IMR-90 (cell line): ENCODE data around the gene TUSC2. TPM values are rescaled to one million over a fixed set of nuclear protein-coding genes. Genes with fewer than 3 reads are reported as not detected.

Experiments
- ATAC-seq: fragments of 200-7000 bp; cut with Tn5 transposase; 2 replicates; pipeline ENCODE4 v1.9.1; 2020; ENCODE audit warnings: low read depth, mild to moderate bottlenecking, moderate library complexity
- BruUV-seq: library from RNA; stranded (reverse); fragments of 400-500 nt; replicated peaks from 2 replicates; lab custom pipeline; 2021; lab: Mats Ljungman, UMichigan
- CTCF ChIA-PET: fragments of 300-600 bp; formaldehyde crosslinking; extraction: SDS; loops from one replicate; lab custom pipeline; 2021; ENCODE audit warnings: antibody characterized with exemption; lab: Yijun Ruan, JAX
- POLR2A ChIA-PET: fragments of 300-600 bp; sonication (Branson Sonifier 250); formaldehyde crosslinking; loops from one replicate; lab custom pipeline; 2022; ENCODE audit warnings: antibody characterized with exemption; ENCODE audit not compliant: unreplicated experiment; lab: Charles Lee
- DNase-seq: peaks from one replicate; pipeline ENCODE4 v3.0.0; 2013
- H2AFZ ChIP-seq: replicated peaks from 2 replicates; pipeline ENCODE3; 2013; ENCODE audit warnings: low read length, mild to moderate bottlenecking; ENCODE audit not compliant: poor library complexity
- H2AK5ac ChIP-seq: 2 replicates; pipeline ENCODE4 v1.6.1; 2013; ENCODE audit warnings: low read depth, low read length, inconsistent platforms
- H2AK9ac ChIP-seq: replicated peaks from 2 replicates; pipeline ENCODE3; 2013; ENCODE audit warnings: mild to moderate bottlenecking, low read depth, low read length, moderate library complexity; ENCODE audit not compliant: poor library complexity
- H2BK120ac ChIP-seq: 2 replicates; pipeline ENCODE4 v1.6.1; 2013; ENCODE audit warnings: low read depth, low read length, inconsistent platforms
- H2BK15ac ChIP-seq: 3 replicates; pipeline ENCODE4 v1.6.1; 2013; ENCODE audit warnings: low read depth, low read length, inconsistent platforms
- H2BK20ac ChIP-seq: 2 replicates; pipeline ENCODE4 v1.6.1; 2013; ENCODE audit warnings: low read depth, mild to moderate bottlenecking, inconsistent platforms, low read length, moderate library complexity
- H2BK5ac ChIP-seq: 2 replicates; pipeline ENCODE4 v1.6.1; 2013; ENCODE audit warnings: mild to moderate bottlenecking, low read depth, low read length, inconsistent platforms; ENCODE audit not compliant: poor library complexity, severe bottlenecking
- H3K14ac ChIP-seq: replicated peaks from 2 replicates; pipeline ENCODE4 v1.6.1; 2013; ENCODE audit warnings: low read depth, low read length, inconsistent platforms
- H3K18ac ChIP-seq: 2 replicates; pipeline ENCODE4 v1.6.1; 2013; ENCODE audit warnings: low read depth, low read length, control low read depth
- H3K23ac ChIP-seq: 2 replicates; pipeline ENCODE4 v1.6.1; 2013; ENCODE audit warnings: low read depth, low read length, inconsistent platforms
- H3K27ac ChIP-seq: 2 replicates; pipeline ENCODE4 v1.5.1; 2013; ENCODE audit warnings: mild to moderate bottlenecking, control low read depth, low read length; ENCODE audit not compliant: insufficient read depth
- H3K27me3 ChIP-seq: 2 replicates; pipeline ENCODE4 v1.6.1; 2013; ENCODE audit warnings: low read length; ENCODE audit not compliant: control insufficient read depth, insufficient read depth
- H3K36me3 ChIP-seq: 2 replicates; pipeline ENCODE4 v1.6.1; 2013; ENCODE audit warnings: low read length, mixed read lengths; ENCODE audit not compliant: control insufficient read depth, insufficient read depth
- H3K4ac ChIP-seq: 2 replicates; pipeline ENCODE4 v1.6.1; 2013; ENCODE audit warnings: low read depth, low read length, inconsistent platforms
- H3K4me1 ChIP-seq: 2 replicates; pipeline ENCODE4 v1.6.1; 2013; ENCODE audit warnings: low read length, mixed read lengths; ENCODE audit not compliant: control insufficient read depth, insufficient read depth
- H3K4me2 ChIP-seq: 2 replicates; pipeline ENCODE4 v1.6.1; 2013; ENCODE audit warnings: low read depth, mild to moderate bottlenecking, control low read depth, low read length, moderate library complexity
- H3K4me3 ChIP-seq: 2 replicates; pipeline ENCODE4 v1.5.1; 2013; ENCODE audit warnings: low read depth, mild to moderate bottlenecking, control low read depth, low read length, moderate library complexity; ENCODE audit not compliant: insufficient read depth
- H3K56ac ChIP-seq: 2 replicates; pipeline ENCODE4 v1.6.1; 2013; ENCODE audit warnings: low read length, inconsistent platforms; ENCODE audit not compliant: insufficient read depth; ENCODE audit errors: extremely low read depth
- H3K79me1 ChIP-seq, 2 experiments: 2 replicates each; pipeline ENCODE4 v1.6.1; 2013; ENCODE audit warnings: low read length in 2 of 2, inconsistent platforms in 1 of 2, low read depth in 1 of 2
- H3K9ac ChIP-seq: 2 replicates; pipeline ENCODE4 v1.6.1; 2013; ENCODE audit warnings: low read depth, low read length, control low read depth
- H3K9me1 ChIP-seq: 2 replicates; pipeline ENCODE4 v1.6.1; 2013; ENCODE audit warnings: low read length, inconsistent platforms; ENCODE audit not compliant: insufficient read depth
- H3K9me3 ChIP-seq: 2 replicates; pipeline ENCODE4 v1.6.1; 2013; ENCODE audit warnings: low read length; ENCODE audit not compliant: control insufficient read depth, insufficient read depth
- H4K20me1 ChIP-seq: 2 replicates; pipeline ENCODE4 v1.6.1; 2013; ENCODE audit warnings: low read length, inconsistent platforms; ENCODE audit not compliant: insufficient read depth
- H4K5ac ChIP-seq: 2 replicates; pipeline ENCODE4 v1.6.1; 2013; ENCODE audit warnings: mild to moderate bottlenecking, low read depth, low read length, control low read depth
- H4K8ac ChIP-seq, 2 experiments: 2 replicates each; pipeline ENCODE4 v1.6.1; 2013; ENCODE audit warnings: low read depth in 2 of 2, low read length in 2 of 2, control low read depth in 1 of 2, inconsistent platforms in 1 of 2
- H4K91ac ChIP-seq: 2 replicates; pipeline ENCODE4 v1.6.1; 2013; ENCODE audit warnings: low read depth, low read length, inconsistent platforms; ENCODE audit not compliant: insufficient read depth
- CHD1 ChIP-seq: IDR thresholded peaks from 2 replicates; pipeline ENCODE4 v1.6.1; 2012; ENCODE audit warnings: low read depth, low read length, improper control_type of control experiment
- WGBS, 2 experiments: methylation state at CpG; one replicate each; pipeline versions ENCODE4 v1.1.5 to v1.1.7; 2013; ENCODE audit warnings: missing lambda C conversion rate in 2 of 2; ENCODE audit not compliant: insufficient read length in 1 of 2; ENCODE audit errors: extremely low coverage in 2 of 2; 5-methylcytosine and 5-hydroxymethylcytosine counted together
- dilution Hi-C: fragments of 300-500 bp; cut with HindIII; formaldehyde crosslinking; loops from one replicate; pipeline ENCODE4 v1.14.3; 2018; ENCODE audit warnings: low sequenced_read_pairs; ENCODE audit not compliant: unreplicated experiment
- in situ Hi-C: fragments of 300-500 bp; cut with MboI; formaldehyde crosslinking; loops from 3 replicates; pipeline ENCODE4 v1.14.3; 2019; ENCODE audit warnings: low sequenced_read_pairs, inconsistent platforms, mixed read lengths
- intact Hi-C: fragments of 100-400 bp; cut with micrococcal nuclease; formaldehyde crosslinking; loops from 2 replicates; pipeline ENCODE4 v1.10.0; 2022
- polyA plus RNA-seq, 3 experiments: library from polyadenylated mRNA; depleted of rRNA; stranded (reverse); fragments of >200 nt; gene quantifications; 2 replicates each; pipeline ENCODE4 v1.2.3, GENCODE V29; 2012; ENCODE audit warnings: low replicate concordance in 1 of 3
- total RNA-seq: library from RNA; depleted of rRNA; stranded (reverse); fragments of >200 nt; gene quantifications from 2 replicates; pipeline ENCODE4 v1.2.3, GENCODE V29; 2012

TUSC2 gene
- total and polyA plus RNA-seq, 2 of the 4 experiments (the other 2 are of a cell fraction), result 13.4 to 24.0 TPM

DNA sequence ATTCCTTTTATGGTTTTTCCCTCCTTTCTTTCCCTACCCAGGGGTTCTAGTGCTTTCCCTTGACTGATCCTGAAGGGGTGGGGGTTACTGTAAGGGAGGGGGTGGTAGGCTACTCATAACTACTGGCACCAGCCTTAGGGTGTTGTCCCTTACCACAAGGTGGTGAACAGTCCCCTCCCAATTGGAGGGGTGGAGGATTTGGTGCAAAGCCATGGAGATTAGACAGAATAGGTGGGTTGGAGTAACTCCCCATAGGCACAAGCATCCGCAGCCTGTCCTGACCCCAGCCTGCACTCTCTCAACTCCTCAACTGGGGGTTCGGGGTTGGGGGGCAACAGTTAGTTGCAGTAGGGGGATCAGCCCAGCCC is 2.9 kb downstream of the TUSC2 start:
- Histone ChIP-seq H2BK5ac (no peak overlapping the region), H3K4me2 (no peak overlapping the region), H3K14ac (no peak overlapping the region), H3K23ac (no peak overlapping the region), H3K4ac (no peak overlapping the region), H3K9me1 (peaks cover 2% of the 10 kb centered on the region), H4K8ac (no peak overlapping the region), H3K79me1 (peaks cover 21 to 37% of the 10 kb centered on the region in 2 experiments), H3K56ac (no peak overlapping the region), H2AFZ (no peak overlapping the region), H2AK9ac (no peak overlapping the region), H4K20me1 (peaks cover 9% of the 10 kb centered on the region), H2BK15ac (no peak overlapping the region), H4K91ac (no peak overlapping the region), H3K9ac (no peak overlapping the region), H3K18ac (no peak overlapping the region), H2BK20ac (no peak overlapping the region), H3K4me3 (no peak overlapping the region), H4K5ac (no peak overlapping the region), H3K36me3 (peaks cover 12% of the 10 kb centered on the region), H3K27me3 (no peaks in the 10 kb centered on the region), H3K4me1 (peaks cover 20% of the 10 kb centered on the region), H3K9me3 (no peaks in the 10 kb centered on the region), H3K27ac (no peak overlapping the region), H2BK120ac (no peak overlapping the region), H2AK5ac (no peak overlapping the region)
- dilution Hi-C loops, result no loop called here
- ATAC-seq (no peak), DNase-seq (no peak)
- ChIA-PET CTCF (no interaction called here), POLR2A (no interaction called here)
- TF ChIP-seq CHD1, result no peak
- WGBS, 2 experiments, result no CpG with 5 or more reads among the region's 2 CpGs
- intact Hi-C loops, result no loop called here
- in situ Hi-C loops, result loop anchor here (25.0 kb wide), 3 partner anchors 1062 to 1837 kb away; partner anchors contain the start of genes ABHD14B, GPR62, MANF and PCBP4
- no TSS peak for BruUV-seq
